Motor neuron (in vitro differentiated cells): Measurements from ENCODE around the gene NOVA1. TPM values are rescaled to one million over a fixed set of nuclear protein-coding genes. Genes with fewer than 3 reads are reported as not detected.
"Not testable (repeated sequence)": the region's sequence is repeated elsewhere in the genome, so short reads cannot be mapped to it uniquely, and the experiment has no call there.

Source experiments
- ATAC-seq, 8 experiments: fragments of 200-7000 bp; cut with Tn5 transposase; replicated peaks in 6 of 8; 2 replicates each; pipeline ENCODE4 v1.8.0; 2021; ENCODE audit warnings: mild to moderate bottlenecking in 8 of 8, moderate library complexity in 8 of 8
- H3K27ac ChIP-seq, 2 donors: fragments of 250-450 bp; sonication (Bioruptor Pico); 2 replicates each; pipeline ENCODE4 v1.9.0; 2021; ENCODE audit warnings: antibody characterized with exemption in 2 of 2, mild to moderate bottlenecking in 2 of 2, moderate library complexity in 1 of 2
- H3K4me1 ChIP-seq, 2 donors: fragments of 250-450 bp; sonication (Bioruptor Pico); replicated peaks in 1 of 2; 2 replicates each; pipeline ENCODE4 v1.6.1; 2021; ENCODE audit warnings: antibody characterized with exemption in 2 of 2, mild to moderate bottlenecking in 2 of 2, moderate library complexity in 1 of 2
- H3K4me3 ChIP-seq, 5 donors: fragments of 250-450 bp; sonication (Bioruptor Pico); 2 replicates each; pipeline ENCODE4 v1.9.0; 2021; ENCODE audit warnings: antibody characterized with exemption in 5 of 5, mild to moderate bottlenecking in 5 of 5, moderate library complexity in 4 of 5
- WGBS, 10 experiments: fragments of 450-650 bp; shearing (Covaris generic); methylation state at CpG; one replicate each; pipeline ENCODE4 v1.0.0; 2022; 5-methylcytosine and 5-hydroxymethylcytosine counted together
- in situ Hi-C, 9 experiments: fragments of 400-800 bp; cut with MboI; loops; one replicate each; pipeline ENCODE4 v1.15.0; 2021; ENCODE audit warnings: low sequenced_read_pairs in 9 of 9, low pct_unique_long_range_greater_than_20kb in 2 of 9; ENCODE audit not compliant: unreplicated experiment in 9 of 9
- total RNA-seq, 8 experiments: library from RNA; unstranded; fragments of 300-600 nt; gene quantifications; 2 replicates each; pipeline versions ENCODE4 v1.2.3 to v1.2.4, GENCODE V29; 2022

NOVA1 gene
- total RNA-seq, result 100 to 1,000 TPM in 3 of 8 experiments, 10 to 100 TPM in 2, 1 to 10 TPM in 3; 1.9 to 111 (median 51.1) TPM

GRCh38 chr14:26597589-26598080 lies at the start of gene NOVA1:
Gene NOVA1, minus strand, starts transcription at chr14:26598033. Its CDS starts 597 bp downstream, at chr14:26597436.
- Histone ChIP-seq H3K4me1 (peaks cover 4 to 5% of the 10 kb centered on the region in 2 donors), H3K27ac (peak within 1 kb of the TSS; percentile 91 to 95), H3K4me3 (peak within 1 kb of the TSS; percentile 41 to 70 (median 64))
- WGBS, 10 experiments, result 0% methylated on average over 1 of the region's 36 CpGs; no CpG with 5 or more reads in 9 of the 10 experiments
- in situ Hi-C loops, result no loop called here
- peak in 3 of 8 experiments; percentile 59 to 70 (median 66) for ATAC-seq

GRCh38 chr14:26645057-26645456 lies 47.2 kb upstream of the NOVA1 start:
- H3K4me1 ChIP-seq, H3K4me3 ChIP-seq, in situ Hi-C loops, ATAC-seq, H3K27ac ChIP-seq: not testable (repeated sequence)
- WGBS, 10 experiments, result 80 to 100% (median 86%) methylated on average over 1 to 4 of the region's 5 CpGs; no CpG with 5 or more reads in 6 of the 10 experiments

GRCh38 chr14:26636561-26636960 lies 38.7 kb upstream of the NOVA1 start:
- in situ Hi-C loops, result no loop called here
- Histone ChIP-seq H3K4me1 (peaks cover 0 to 4% of the 10 kb centered on the region in 2 donors), H3K27ac (no peak overlapping the region), H3K4me3 (no peak overlapping the region)
- no peak for ATAC-seq
- 4 to 100% (median 69%) methylated on average over 1 to 5 of the region's 5 CpGs for WGBS, 10 experiments

GRCh38 chr14:26634946-26635345 lies 37.1 kb upstream of the NOVA1 start:
- ATAC-seq, in situ Hi-C loops: not testable (repeated sequence)

GRCh38 chr14:26626256-26626655 lies 28.4 kb upstream of the NOVA1 start:
- in situ Hi-C loops, result no loop called here
- Histone ChIP-seq H3K4me1 (no peaks in the 10 kb centered on the region), H3K27ac (no peak overlapping the region), H3K4me3 (no peak overlapping the region)
- ATAC-seq, result no peak

More at GRCh38 chr14:26634946-26635345, 37.1 kb upstream of the NOVA1 start:
- not testable (repeated sequence) for H3K27ac ChIP-seq, H3K4me3 ChIP-seq, H3K4me1 ChIP-seq
- WGBS, 10 experiments, result 87% methylated on average over 3 of the region's 25 CpGs; no CpG with 5 or more reads in 9 of the 10 experiments

- no peak for ATAC-seq
- Histone ChIP-seq H3K4me3 (no peak overlapping the region), H3K27ac (no peak overlapping the region), H3K4me1 (no peaks in the 10 kb centered on the region)
- in situ Hi-C loops, result loop anchor here in 1 of 9 experiments (25.0 kb wide), 1 partner anchor 365 kb away; no protein-coding TSS in a partner anchor
- 40 to 100% (median 83%) methylated on average over 1 of the region's 1 CpG; no CpG with 5 or more reads in 6 of the 10 experiments for WGBS, 10 experiments
Measured at GRCh38 chr14:26622611-26623010, 24.8 kb upstream of the NOVA1 start.

- in situ Hi-C loops, result loop anchor here in 1 of 9 experiments (25.0 kb wide), 1 partner anchor 365 kb away; no protein-coding TSS in a partner anchor
- Histone ChIP-seq H3K4me1 (no peaks in the 10 kb centered on the region), H3K4me3 (no peak overlapping the region), H3K27ac (no peak overlapping the region)
- peak in 2 of 8 experiments; percentile 23 to 53 for ATAC-seq
- 10 to 92% (median 73%) methylated on average over 1 to 2 of the region's 2 CpGs for WGBS, 10 experiments
Measured at GRCh38 chr14:26621807-26622560, 24.2 kb upstream of the NOVA1 start.

GRCh38 chr14:26621364-26621763 lies 23.5 kb upstream of the NOVA1 start:
- Histone ChIP-seq H3K4me1 (no peaks in the 10 kb centered on the region), H3K27ac (no peak overlapping the region), H3K4me3 (no peak overlapping the region)
- in situ Hi-C loops, result loop anchor here in 1 of 9 experiments (25.0 kb wide), 1 partner anchor 366 kb away; no protein-coding TSS in a partner anchor
- WGBS, 10 experiments, result 60 to 100% (median 80%) methylated on average over 1 of the region's 1 CpG; no CpG with 5 or more reads in 3 of the 10 experiments
- ATAC-seq, result no peak

- H3K27ac ChIP-seq, result no peak overlapping the region
- no peak for ATAC-seq
- no peak overlapping the region for H3K4me3 ChIP-seq
- no peaks in the 10 kb centered on the region for H3K4me1 ChIP-seq
- in situ Hi-C loops, result loop anchor here in 1 of 9 experiments (25.0 kb wide), 1 partner anchor 376 kb away; no protein-coding TSS in a partner anchor
Measured at GRCh38 chr14:26611259-26611658, 13.4 kb upstream of the NOVA1 start.

- no peak overlapping the region for H3K27ac ChIP-seq
- peak in 3 of 8 experiments; percentile 22 to 85 (median 59) for ATAC-seq
- H3K4me1 ChIP-seq, result no peaks in the 10 kb centered on the region
- WGBS, 10 experiments, result 4 to 100% (median 86%) methylated on average over 1 to 3 of the region's 3 CpGs
- in situ Hi-C loops, result loop anchor here in 1 of 9 experiments (25.0 kb wide), 1 partner anchor 380 kb away; no protein-coding TSS in a partner anchor
- no peak overlapping the region for H3K4me3 ChIP-seq
Measured at GRCh38 chr14:26606729-26607312, 9.0 kb upstream of the NOVA1 start.

GRCh38 chr14:26605602-26606001 lies 7.8 kb upstream of the NOVA1 start:
- Histone ChIP-seq H3K27ac (no peak overlapping the region), H3K4me3 (no peak overlapping the region), H3K4me1 (no peaks in the 10 kb centered on the region)
- 36 to 100% (median 63%) methylated on average over 1 to 2 of the region's 2 CpGs; no CpG with 5 or more reads in 4 of the 10 experiments for WGBS, 10 experiments
- ATAC-seq, result no peak
- in situ Hi-C loops, result loop anchor here in 1 of 9 experiments (25.0 kb wide), 1 partner anchor 382 kb away; no protein-coding TSS in a partner anchor

- in situ Hi-C loops, result loop anchor here in 1 of 9 experiments (25.0 kb wide), 1 partner anchor 384 kb away; no protein-coding TSS in a partner anchor
- Histone ChIP-seq H3K4me3 (no peak overlapping the region), H3K27ac (no peak overlapping the region), H3K4me1 (peaks cover 2 to 4% of the 10 kb centered on the region in 2 donors)
- no peak for ATAC-seq
- 28 to 100% (median 90%) methylated on average over 1 to 2 of the region's 2 CpGs; no CpG with 5 or more reads in 1 of the 10 experiments for WGBS, 10 experiments
Measured at GRCh38 chr14:26602902-26603301, 5.1 kb upstream of the NOVA1 start.

GRCh38 chr14:26601856-26602255 lies 4.0 kb upstream of the NOVA1 start:
- no peak for ATAC-seq
- Histone ChIP-seq H3K27ac (no peak overlapping the region), H3K4me1 (peaks cover 2 to 4% of the 10 kb centered on the region in 2 donors), H3K4me3 (peak overlapping the region in 1 of 5 donors; percentile 16)
- 39 to 100% (median 83%) methylated on average over 1 to 4 of the region's 4 CpGs for WGBS, 10 experiments
- in situ Hi-C loops, result loop anchor here in 1 of 9 experiments (25.0 kb wide), 1 partner anchor 385 kb away; no protein-coding TSS in a partner anchor
